Psoas muscle (tissue), 8 donors: ENCODE data around the gene CDH4. TPM values are rescaled to one million over a fixed set of nuclear protein-coding genes. Genes with fewer than 3 reads are reported as not detected.

Experiments used
- ATAC-seq, 4 donors: fragments of 200-7000 bp; cut with Tn5 transposase; one replicate each; pipeline ENCODE4 v1.9.1; 2020; ENCODE audit warnings: moderate library complexity in 3 of 4, mild to moderate bottlenecking in 2 of 4
- DNase-seq, 2 donors: peaks; one replicate each; pipeline ENCODE4 v3.0.0-alpha.2; 2020
- H3K27ac ChIP-seq: fragments of 200-600 bp; one replicate; pipeline ENCODE4 v1.8.0; 2022
- H3K27me3 ChIP-seq, 3 donors: fragments of 200-600 bp in 1 of 3; one replicate each; pipeline versions ENCODE4 v1.6.1 to v1.8.0; 2013 to 2022; ENCODE audit warnings: low read length in 2 of 3, mild to moderate bottlenecking in 2 of 3, moderate library complexity in 1 of 3; ENCODE audit not compliant: insufficient read depth in 3 of 3
- H3K36me3 ChIP-seq, 2 donors: fragments of 200-600 bp in 1 of 2; one replicate each; pipeline versions ENCODE4 v1.6.1 to v1.8.0; 2013 to 2022; ENCODE audit warnings: low read depth in 1 of 2, mild to moderate bottlenecking in 1 of 2, moderate library complexity in 1 of 2; ENCODE audit not compliant: insufficient read depth in 1 of 2
- H3K4me1 ChIP-seq: fragments of 200-600 bp; one replicate; pipeline ENCODE4 v1.8.0; 2022
- H3K4me3 ChIP-seq: fragments of 200-600 bp; one replicate; pipeline ENCODE4 v1.8.0; 2022; ENCODE audit warnings: mild to moderate bottlenecking
- H3K9me3 ChIP-seq: fragments of 200-600 bp; one replicate; pipeline ENCODE4 v1.8.0; 2022
- WGBS, 3 donors: extraction: QIAGEN DNeasy Blood & Tissue Kit; methylation state at CpG; one replicate each; pipeline versions ENCODE4 v1.1.6 to v1.1.7; 2013; 5-methylcytosine and 5-hydroxymethylcytosine counted together
- intact Hi-C, 2 donors: fragments of 100-400 bp; cut with DNase I; formaldehyde crosslinking; loops; one replicate each; pipeline versions ENCODE4 v1.11.0 to v1.14.2; 2022
- polyA plus RNA-seq, 3 donors: library from polyadenylated mRNA; stranded (reverse); fragments of 200-250 nt; gene quantifications; one replicate each; pipeline ENCODE4 v1.2.3, GENCODE V29; 2013
- total RNA-seq, 4 donors: library from RNA; stranded (reverse); fragmentation: NEBNext Ultra II Directional in 2 of 4; extraction: Animal tissue kit (Norgen Biotek cat#: 25700) in 2 of 4; gene quantifications; one replicate each; pipeline versions ENCODE4 v1.2.1 to v1.2.4, GENCODE V29; 2021 to 2023
- TF ChIP-seq, protein P1 (sequence below): fragments of 200-600 bp; IDR thresholded peaks from one replicate; pipeline ENCODE4 v1.8.0; 2022; ENCODE audit warnings: antibody characterized with exemption
- donor health status: healthy with polysubstance abuse.
- donor health status: DM: no; HTN: no; CAD: no; lungs with moderate emphysema.
- donor health status: Bipolar disorder and iron deficiency.
- donor health status: healthy.
- donor health status: DM: yes; HTN: yes; CAD: no.
- donor health status: DM: no; HTN: no; CAD: no.
- donor health status: DM: no; HTN: no; CAD: no.
- donor health status: DM: yes; HTN: yes; CAD: no.

The CDH4 gene
- total and polyA plus RNA-seq, 7 donors: 0.26 to 1.0 (median 0.34) TPM

GRCh38 chr20:61875221-61875885 lies 623.3 kb downstream of the CDH4 start:
- ATAC-seq (no peak), DNase-seq (no peak)
- no peaks in the 10 kb centered on the region for H3K9me3 ChIP-seq
- H3K27ac ChIP-seq: no peak overlapping the region
- H3K4me1 ChIP-seq: no peaks in the 10 kb centered on the region
- no peaks in the 10 kb centered on the region for H3K36me3 ChIP-seq
- H3K27me3 ChIP-seq: no peaks in the 10 kb centered on the region
- H3K4me3 ChIP-seq: no peak overlapping the region
- intact Hi-C loops: no loop called here
- 75 to 79% (median 76%) methylated on average over 25 of the region's 25 CpGs for WGBS, 3 donors
- TF ChIP-seq, protein P1, sequence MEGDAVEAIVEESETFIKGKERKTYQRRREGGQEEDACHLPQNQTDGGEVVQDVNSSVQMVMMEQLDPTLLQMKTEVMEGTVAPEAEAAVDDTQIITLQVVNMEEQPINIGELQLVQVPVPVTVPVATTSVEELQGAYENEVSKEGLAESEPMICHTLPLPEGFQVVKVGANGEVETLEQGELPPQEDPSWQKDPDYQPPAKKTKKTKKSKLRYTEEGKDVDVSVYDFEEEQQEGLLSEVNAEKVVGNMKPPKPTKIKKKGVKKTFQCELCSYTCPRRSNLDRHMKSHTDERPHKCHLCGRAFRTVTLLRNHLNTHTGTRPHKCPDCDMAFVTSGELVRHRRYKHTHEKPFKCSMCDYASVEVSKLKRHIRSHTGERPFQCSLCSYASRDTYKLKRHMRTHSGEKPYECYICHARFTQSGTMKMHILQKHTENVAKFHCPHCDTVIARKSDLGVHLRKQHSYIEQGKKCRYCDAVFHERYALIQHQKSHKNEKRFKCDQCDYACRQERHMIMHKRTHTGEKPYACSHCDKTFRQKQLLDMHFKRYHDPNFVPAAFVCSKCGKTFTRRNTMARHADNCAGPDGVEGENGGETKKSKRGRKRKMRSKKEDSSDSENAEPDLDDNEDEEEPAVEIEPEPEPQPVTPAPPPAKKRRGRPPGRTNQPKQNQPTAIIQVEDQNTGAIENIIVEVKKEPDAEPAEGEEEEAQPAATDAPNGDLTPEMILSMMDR: no peak

DNA sequence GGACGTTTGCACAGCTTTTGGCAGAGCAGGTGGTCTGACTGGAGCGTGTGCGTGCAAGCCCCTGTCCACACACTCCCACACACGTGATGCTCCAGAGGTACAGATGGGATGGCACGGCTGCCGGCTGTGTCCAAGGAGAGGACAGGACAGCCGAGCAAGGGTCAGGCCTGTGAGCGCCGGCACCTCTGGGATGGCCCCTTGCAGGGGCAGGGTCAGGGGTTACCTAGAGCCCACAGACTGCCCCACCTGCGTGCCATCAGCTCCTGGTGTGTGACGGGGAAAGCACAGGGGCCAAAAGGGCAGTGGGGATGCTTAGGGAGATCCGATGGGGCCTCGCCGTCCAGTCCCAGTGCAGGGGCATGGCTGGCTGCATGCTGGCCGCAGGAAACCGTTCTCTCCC lies 623.9 kb downstream of the CDH4 start:
- DNase-seq (no peak), ATAC-seq (no peak)
- Histone ChIP-seq H3K9me3 (no peaks in the 10 kb centered on the region), H3K4me1 (no peaks in the 10 kb centered on the region), H3K27me3 (no peaks in the 10 kb centered on the region), H3K36me3 (no peaks in the 10 kb centered on the region), H3K4me3 (no peak overlapping the region), H3K27ac (no peak overlapping the region)
- TF ChIP-seq, protein P1: no peak
- intact Hi-C loops: no loop called here
- 86 to 91% (median 88%) methylated on average over 15 to 16 of the region's 16 CpGs for WGBS, 3 donors

DNA sequence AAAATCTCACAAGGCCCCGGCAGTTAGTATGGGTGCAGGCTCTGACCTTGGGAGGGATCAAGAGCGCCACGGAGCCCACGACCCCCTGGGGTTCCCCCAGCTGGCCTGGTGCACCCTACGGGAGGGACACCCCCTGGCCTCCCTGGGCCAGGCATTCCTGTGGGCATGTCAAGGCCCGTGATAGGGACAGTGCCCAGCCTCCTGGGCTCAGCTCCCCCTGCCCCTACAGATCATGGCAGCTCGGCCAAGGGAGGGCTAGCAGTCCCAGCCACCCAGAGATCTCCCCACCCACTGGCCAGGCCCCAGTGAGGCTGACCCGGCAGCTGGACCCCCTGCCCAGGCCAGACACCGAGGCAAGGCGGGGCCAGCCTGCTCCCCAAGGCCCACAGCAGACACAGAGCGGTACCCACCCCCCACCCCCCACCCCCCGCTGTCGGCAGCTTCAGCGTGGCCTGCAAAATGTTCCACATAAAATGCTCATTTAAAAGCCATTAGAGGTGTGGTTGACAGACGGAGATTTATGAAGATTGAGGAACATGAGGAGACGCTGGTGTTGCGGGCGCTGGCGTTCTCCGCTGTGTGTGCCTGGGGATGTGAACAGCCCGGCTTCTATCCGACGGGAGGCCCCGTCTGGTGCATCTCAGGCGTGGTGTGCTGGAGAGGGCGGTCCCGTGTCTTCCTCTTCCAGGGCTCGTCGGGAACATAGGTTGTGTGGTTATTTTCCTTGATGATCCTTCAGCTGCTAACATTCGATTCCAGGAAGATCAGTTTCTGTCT lies 625.1 kb downstream of the CDH4 start:
- intact Hi-C loops: no loop called here
- no peaks in the 10 kb centered on the region for H3K36me3 ChIP-seq
- 75 to 81% (median 76%) methylated on average over 29 to 30 of the region's 30 CpGs for WGBS, 3 donors
- H3K4me3 ChIP-seq: no peak overlapping the region
- no peak for DNase-seq
- H3K27ac ChIP-seq: no peak overlapping the region
- no peaks in the 10 kb centered on the region for H3K9me3 ChIP-seq
- TF ChIP-seq, protein P1: no peak
- ATAC-seq: no peak
- H3K27me3 ChIP-seq: peaks cover 0 to 2% (median 0%) of the 10 kb centered on the region in 3 donors
- H3K4me1 ChIP-seq: no peaks in the 10 kb centered on the region

GRCh38 chr20:61877776-61878477 lies 625.9 kb downstream of the CDH4 start:
- 86 to 87% (median 86%) methylated on average over 23 of the region's 23 CpGs for WGBS, 3 donors
- no peak overlapping the region for H3K27ac ChIP-seq
- TF ChIP-seq, protein P1: no peak
- intact Hi-C loops: no loop called here
- no peaks in the 10 kb centered on the region for H3K36me3 ChIP-seq
- ATAC-seq (no peak), DNase-seq (no peak)
- H3K4me3 ChIP-seq: no peak overlapping the region
- H3K27me3 ChIP-seq: peaks cover 0 to 2% (median 0%) of the 10 kb centered on the region in 3 donors
- H3K9me3 ChIP-seq: no peaks in the 10 kb centered on the region
- no peaks in the 10 kb centered on the region for H3K4me1 ChIP-seq
